Measurements from ENCODE around the gene ATP1B3.
"Not testable (repeated sequence)": the region's sequence is repeated elsewhere in the genome, so short reads cannot be mapped to it uniquely, and the experiment has no call there.

The ATP1B3 gene

GRCh38 chr3:141941093-141941492 lies 64.7 kb downstream of the ATP1B3 start:
- no peak for DNase-seq (ENCODE audit: extremely low read depth in 1 of 2, low read depth in 1 of 2)

GRCh38 chr3:141942006-141942405 lies 65.6 kb downstream of the ATP1B3 start:
- DNase-seq (ENCODE audit: extremely low read depth in 1 of 2, low read depth in 1 of 2): no peak

- DNase-seq (ENCODE audit: extremely low read depth in 1 of 2, low read depth in 1 of 2): no peak
Measured at GRCh38 chr3:141945726-141946485, 69.5 kb downstream of the ATP1B3 start.

GRCh38 chr3:141949399-141949798 lies 73.0 kb downstream of the ATP1B3 start:
- no peak for DNase-seq (ENCODE audit: extremely low read depth in 1 of 2, low read depth in 1 of 2)

GRCh38 chr3:141949972-141950371 lies 73.5 kb downstream of the ATP1B3 start:
- DNase-seq (ENCODE audit: extremely low read depth in 1 of 2, low read depth in 1 of 2): no peak

- DNase-seq (ENCODE audit: extremely low read depth in 1 of 2, low read depth in 1 of 2): no peak
Measured at GRCh38 chr3:141950572-141951493, 74.4 kb downstream of the ATP1B3 start.

GRCh38 chr3:141952611-141953010 lies 76.2 kb downstream of the ATP1B3 start:
- no peak for DNase-seq (ENCODE audit: extremely low read depth in 1 of 2, low read depth in 1 of 2)

GRCh38 chr3:141955175-141955574 lies 78.7 kb downstream of the ATP1B3 start:
- no peak for DNase-seq (ENCODE audit: extremely low read depth in 1 of 2, low read depth in 1 of 2)

GRCh38 chr3:141959589-141960554 lies 83.4 kb downstream of the ATP1B3 start:
- no peak for DNase-seq (ENCODE audit: extremely low read depth in 1 of 2, low read depth in 1 of 2)

- DNase-seq (ENCODE audit: extremely low read depth in 1 of 2, low read depth in 1 of 2): no peak
Measured at GRCh38 chr3:141960731-141961130, 84.3 kb downstream of the ATP1B3 start.

- no peak for DNase-seq (ENCODE audit: extremely low read depth in 1 of 2, low read depth in 1 of 2)
Measured at GRCh38 chr3:141963301-141963700, 86.9 kb downstream of the ATP1B3 start.

- no peak for DNase-seq (ENCODE audit: extremely low read depth in 1 of 2, low read depth in 1 of 2)
Measured at GRCh38 chr3:141965471-141965870, 89.0 kb downstream of the ATP1B3 start.

- no peak for DNase-seq (ENCODE audit: extremely low read depth in 1 of 2, low read depth in 1 of 2)
Measured at GRCh38 chr3:141969711-141970110, 93.3 kb downstream of the ATP1B3 start.

GRCh38 chr3:141971571-141971970 lies 95.1 kb downstream of the ATP1B3 start:
- no peak for DNase-seq (ENCODE audit: extremely low read depth in 1 of 2, low read depth in 1 of 2)

GRCh38 chr3:141972399-141972798 lies 96.0 kb downstream of the ATP1B3 start:
- no peak for DNase-seq (ENCODE audit: extremely low read depth in 1 of 2, low read depth in 1 of 2)

- not testable (repeated sequence) for DNase-seq (ENCODE audit: extremely low read depth in 1 of 2, low read depth in 1 of 2)
Measured at GRCh38 chr3:141974777-141975176, 98.3 kb downstream of the ATP1B3 start.

Measured in activated CD8-positive, alpha-beta memory T cell treated with anti-CD3 and anti-CD28 coated beads for 1 hour (primary cell).